ENCODE data around the gene NEO1.

- TF ChIP-seq CTCF (IDR thresholded peaks at IDR 0.05; ENCODE audit: insufficient read depth, low read depth, low read length), result no peak
- no peak for TF ChIP-seq EZH2 (IDR thresholded peaks at IDR 0.05; ENCODE audit: insufficient read depth, low read length)
Measured at GRCh38 chr15:73079565-73079964, 27.3 kb downstream of the NEO1 start.
